ENCODE results near the gene ATXN7L3B. TPM values are rescaled to one million over a fixed set of nuclear protein-coding genes. Genes with fewer than 3 reads are reported as not detected.

ATXN7L3B gene
- total and polyA plus RNA-seq, 2 of the 4 experiments (the other 2 are of a cell fraction) = 12.9 to 21.7 TPM

- Histone ChIP-seq H2BK15ac (ENCODE audit: low read depth, low read length) (no peak overlapping the region), H2AK5ac (ENCODE audit: low read depth, low read length) (no peak overlapping the region), H2AK9ac (replicated peaks; ENCODE audit: low read depth, low read length, poor library complexity) (no peak overlapping the region), H3K23ac (ENCODE audit: low read depth, low read length) (no peak overlapping the region), H3K9me3 (ENCODE audit: control insufficient read depth, insufficient read depth, low read length) (no peaks in the 10 kb centered on the region), H2AFZ (replicated peaks; ENCODE audit: low read length, poor library complexity) (no peak overlapping the region), H2BK5ac (ENCODE audit: low read depth, low read length, poor library complexity, severe bottlenecking) (no peak overlapping the region), H3K27me3 (ENCODE audit: control insufficient read depth, insufficient read depth, low read length) (no peaks in the 10 kb centered on the region), H3K4me3 (ENCODE audit: insufficient read depth, low read depth, low read length) (no peak overlapping the region), H3K4ac (ENCODE audit: low read depth, low read length) (no peak overlapping the region), H3K36me3 (ENCODE audit: control insufficient read depth, insufficient read depth, low read length) (no peaks in the 10 kb centered on the region), H3K56ac (ENCODE audit: extremely low read depth, insufficient read depth, low read length) (no peak overlapping the region), H3K9me1 (ENCODE audit: insufficient read depth, low read length) (no peaks in the 10 kb centered on the region), H4K20me1 (ENCODE audit: insufficient read depth, low read length) (no peaks in the 10 kb centered on the region), H2BK20ac (ENCODE audit: low read depth, low read length) (no peak overlapping the region), H2BK120ac (ENCODE audit: low read depth, low read length) (no peak overlapping the region), H4K91ac (ENCODE audit: insufficient read depth, low read depth, low read length) (no peak overlapping the region), H3K4me1 (ENCODE audit: control insufficient read depth, insufficient read depth, low read length) (no peaks in the 10 kb centered on the region), H3K14ac (replicated peaks; ENCODE audit: low read depth, low read length) (no peak overlapping the region), H4K8ac (ENCODE audit: low read depth in 2 of 2, low read length in 2 of 2) (no peak overlapping the region), H3K79me1 (ENCODE audit: low read depth in 1 of 2, low read length in 2 of 2) (no peaks in the 10 kb centered on the region), H3K27ac (ENCODE audit: insufficient read depth, low read length) (no peak overlapping the region), H4K5ac (ENCODE audit: low read depth, low read length) (no peak overlapping the region), H3K4me2 (ENCODE audit: low read depth, low read length) (no peak overlapping the region), H3K18ac (ENCODE audit: low read depth, low read length) (no peak overlapping the region), H3K9ac (ENCODE audit: low read depth, low read length) (no peak overlapping the region)
- in situ Hi-C loops (cut with MboI; ENCODE audit: low sequenced_read_pairs) = no loop called here
- intact Hi-C loops (cut with micrococcal nuclease) = no loop called here
- no peak for ATAC-seq (ENCODE audit: low read depth)
- ChIA-PET POLR2A (ENCODE audit: unreplicated experiment) (no interaction called here), CTCF (no interaction called here)
- no CpG with 5 or more reads among the region's 2 CpGs for WGBS, 2 experiments (ENCODE audit: extremely low coverage in 2 of 2, insufficient read length in 1 of 2)
- no TSS peak for BruUV-seq (replicated peaks)
- DNase-seq = no peak
- TF ChIP-seq CEBPB (IDR thresholded peaks at IDR 0.05; ENCODE audit: low read depth, low read length) (no peak), MAZ (IDR thresholded peaks at IDR 0.05; ENCODE audit: borderline replicate concordance, low read depth, low read length) (no peak), CHD1 (IDR thresholded peaks at IDR 0.05; ENCODE audit: low read depth, low read length) (no peak), BHLHE40 (IDR thresholded peaks at IDR 0.05; ENCODE audit: low read depth, low read length) (no peak), RFX5 (IDR thresholded peaks at IDR 0.05; ENCODE audit: low read depth, low read length) (no peak), ELK1 (IDR thresholded peaks at IDR 0.05; ENCODE audit: borderline replicate concordance, low read depth, low read length) (no peak), FOS (IDR thresholded peaks at IDR 0.05; ENCODE audit: low read depth, low read length) (no peak), RAD21 (IDR thresholded peaks at IDR 0.05; ENCODE audit: low read length) (no peak)
- dilution Hi-C loops (cut with HindIII; ENCODE audit: low sequenced_read_pairs, unreplicated experiment) = no loop called here
Measured at GRCh38 chr12:74515849-74516248, 21.8 kb upstream of the ATXN7L3B start.
